HCT116 (cell line): ENCODE data around the gene MPV17L2. TPM values are rescaled to one million over a fixed set of nuclear protein-coding genes. Genes with fewer than 3 reads are reported as not detected.

Experiments used
- ATAC-seq: fragments of 200-7000 bp; cut with Tn5 transposase; 2 replicates; pipeline ENCODE4 v1.9.1; 2020; ENCODE audit warnings: mild to moderate bottlenecking, moderate library complexity
- BruUV-seq: library from RNA; stranded (reverse); fragments of 400-500 nt; replicated peaks from 2 replicates; lab custom pipeline; 2021; lab: Mats Ljungman, UMichigan
- CTCF ChIA-PET: fragments of 300-600 bp; sonication (Branson Sonifier 250); formaldehyde crosslinking; loops from one replicate; lab custom pipeline; 2021; ENCODE audit warnings: antibody characterized with exemption; lab: Charles Lee
- POLR2A ChIA-PET: fragments of 300-600, 350-600 bp; sonication (Branson Sonifier 250); formaldehyde crosslinking; loops from one replicate; lab custom pipeline; 2021; ENCODE audit warnings: antibody characterized with exemption; lab: Charles Lee
- RAD21 ChIA-PET, 2 experiments: fragments of 300-600 bp; sonication (Branson Sonifier 250); formaldehyde crosslinking; loops; one replicate each; lab custom pipeline; 2023; ENCODE audit warnings: low total read pairs in 2 of 2; ENCODE audit not compliant: uncharacterized antibody in 2 of 2, unreplicated experiment in 2 of 2, low non-redundant PET in 1 of 2; lab: Charles Lee
- DNase-seq: peaks from one replicate; pipeline ENCODE4 v3.0.0-alpha.2; 2010; ENCODE audit warnings: low read depth, low spot score
- H2AFZ ChIP-seq: fragments of 200-600 bp; shearing (Covaris generic), sonication (generic); 2 replicates; pipeline ENCODE4 v1.6.1; 2017; ENCODE audit warnings: low read depth, mixed run types, mixed read lengths, antibody characterized with exemption, low read length; ENCODE audit not compliant: poor library complexity, severe bottlenecking
- H3K27ac ChIP-seq: 2 replicates; pipeline ENCODE4 v1.5.1; 2012; ENCODE audit warnings: low read depth, low read length
- H3K27me3 ChIP-seq: fragments of 200-600 bp; sonication (generic); 2 replicates; pipeline ENCODE4 v1.6.1; 2016; ENCODE audit warnings: mixed run types, low read length, mixed read lengths; ENCODE audit not compliant: insufficient read depth
- H3K36me3 ChIP-seq, 2 experiments: fragments of 200-500 bp in 1 of 2; fragments of 200-600 bp in 1 of 2; sonication (Bioruptor generic) in 1 of 2; sonication (generic) in 1 of 2; 2 replicates each; pipeline versions ENCODE4 v1.5.1 to v1.6.1; 2014 to 2016; ENCODE audit warnings: low read length in 2 of 2, inconsistent platforms in 1 of 2, mixed read lengths in 1 of 2, mixed run types in 1 of 2; ENCODE audit not compliant: insufficient read depth in 2 of 2, control insufficient read depth in 1 of 2
- H3K4me1 ChIP-seq, 2 experiments: fragments of 200-600 bp in 1 of 2; sonication (generic) in 1 of 2; 2 replicates each; pipeline versions ENCODE4 v1.5.1 to v1.6.1; 2012 to 2017; ENCODE audit warnings: low read length in 2 of 2, inconsistent platforms in 1 of 2, mild to moderate bottlenecking in 1 of 2, mixed read lengths in 1 of 2, mixed run types in 1 of 2, moderate library complexity in 1 of 2; ENCODE audit not compliant: insufficient read depth in 2 of 2, control insufficient read depth in 1 of 2
- H3K4me2 ChIP-seq: fragments of 200-600 bp; sonication (generic); 2 replicates; pipeline ENCODE4 v1.6.1; 2017; ENCODE audit warnings: mixed run types, low read length, mixed read lengths
- H3K4me3 ChIP-seq, 2 experiments: fragments of 200-600 bp in 1 of 2; sonication (generic) in 1 of 2; replicated peaks in 1 of 2; 2 replicates each; pipeline ENCODE4 v1.5.1; 2011 to 2016; ENCODE audit warnings: low read length in 2 of 2, control low read depth in 1 of 2, low read depth in 1 of 2, mild to moderate bottlenecking in 1 of 2, mixed read lengths in 1 of 2, mixed run types in 1 of 2
- H3K79me2 ChIP-seq: fragments of 200-600 bp; sonication (generic); 2 replicates; pipeline ENCODE4 v1.6.1; 2017; ENCODE audit warnings: mild to moderate bottlenecking, mixed run types, low read length, moderate library complexity, mixed read lengths; ENCODE audit not compliant: insufficient read depth
- H3K9ac ChIP-seq: fragments of 200-600 bp; sonication (generic); 2 replicates; pipeline ENCODE4 v1.6.1; 2016; ENCODE audit warnings: low read length, mixed read lengths
- H3K9me2 ChIP-seq: fragments of 200-600 bp; sonication (generic), shearing (Covaris generic); 2 replicates; pipeline ENCODE4 v1.6.1; 2017; ENCODE audit warnings: mixed run types, mild to moderate bottlenecking, moderate library complexity; ENCODE audit not compliant: insufficient read depth
- H3K9me3 ChIP-seq, 2 experiments: fragments of 200-500 bp in 1 of 2; fragments of 200-600 bp in 1 of 2; sonication (Bioruptor generic) in 1 of 2; sonication (generic) in 1 of 2; 2 replicates each; pipeline ENCODE4 v1.6.1; 2014 to 2017; ENCODE audit warnings: low read length in 2 of 2, mixed read lengths in 2 of 2, inconsistent platforms in 1 of 2, low read depth in 1 of 2, mild to moderate bottlenecking in 1 of 2, mixed run types in 1 of 2, moderate library complexity in 1 of 2; ENCODE audit not compliant: control insufficient read depth in 1 of 2, insufficient read depth in 1 of 2
- H4K20me1 ChIP-seq: fragments of 200-600 bp; sonication (generic), shearing (Covaris generic); 2 replicates; pipeline ENCODE4 v1.6.1; 2017; ENCODE audit warnings: mixed run types, mild to moderate bottlenecking, moderate library complexity; ENCODE audit not compliant: insufficient read depth
- CBX3 ChIP-seq: IDR thresholded peaks from 2 replicates; pipeline ENCODE4 v1.6.1; 2012; ENCODE audit warnings: low read depth
- CEBPB ChIP-seq: IDR thresholded peaks from 2 replicates; pipeline ENCODE4 v1.6.1; 2012; ENCODE audit warnings: low read depth
- ELF1 ChIP-seq: IDR thresholded peaks from 2 replicates; pipeline ENCODE4 v1.6.1; 2012; ENCODE audit warnings: low read depth, borderline replicate concordance
- EZH2 ChIP-seq: fragments of 200-600 bp; sonication (generic); IDR thresholded peaks from 2 replicates; pipeline ENCODE4 v1.6.1; 2017; ENCODE audit warnings: antibody characterized with exemption, mixed run types
- EZH2phosphoT487 ChIP-seq: fragments of 200-600 bp; IDR thresholded peaks from 2 replicates; pipeline ENCODE4 v1.6.1; 2018; ENCODE audit warnings: antibody characterized with exemption, borderline replicate concordance
- FOSL1 ChIP-seq: IDR thresholded peaks from 2 replicates; pipeline ENCODE4 v1.6.1; 2012; ENCODE audit warnings: low read depth
- MAX ChIP-seq: IDR thresholded peaks from 2 replicates; pipeline ENCODE4 v1.6.1; 2012
- POLR2A ChIP-seq: IDR thresholded peaks from 2 replicates; pipeline ENCODE4 v1.7.0; 2011; ENCODE audit warnings: borderline replicate concordance; ENCODE audit not compliant: insufficient read depth, insufficient read length; ENCODE audit errors: extremely low read depth
- RAD21 ChIP-seq: IDR thresholded peaks from 2 replicates; pipeline ENCODE4 v1.6.1; 2012; ENCODE audit warnings: low read depth, mild to moderate bottlenecking
- SIN3A ChIP-seq: IDR thresholded peaks from 2 replicates; pipeline ENCODE4 v1.6.1; 2012; ENCODE audit warnings: low read depth
- SP1 ChIP-seq: IDR thresholded peaks from 2 replicates; pipeline ENCODE4 v1.6.1; 2012; ENCODE audit warnings: low read depth
- SRF ChIP-seq: IDR thresholded peaks from 2 replicates; pipeline ENCODE4 v1.6.1; 2012; ENCODE audit warnings: low read depth
- TCF7L2 ChIP-seq: IDR thresholded peaks from 2 replicates; pipeline ENCODE4 v1.7.0; 2011; ENCODE audit warnings: borderline replicate concordance, inconsistent platforms; ENCODE audit not compliant: insufficient read depth, insufficient read length; ENCODE audit errors: extremely low read depth
- YY1 ChIP-seq: IDR thresholded peaks from 2 replicates; pipeline ENCODE4 v1.6.1; 2011; ENCODE audit warnings: low read length, low read depth, moderate library complexity, mild to moderate bottlenecking; ENCODE audit not compliant: insufficient replicate concordance; ENCODE audit errors: extremely low read depth
- ZBTB33 ChIP-seq: IDR thresholded peaks from 2 replicates; pipeline ENCODE4 v1.6.1; 2011; ENCODE audit warnings: mild to moderate bottlenecking, low read length, moderate library complexity; ENCODE audit not compliant: insufficient replicate concordance; ENCODE audit errors: extremely low read depth
- ZFX ChIP-seq: fragments of 450-650 bp; IDR thresholded peaks from 2 replicates; pipeline ENCODE4 v1.6.1; 2017
- ZNF274 ChIP-seq: fragments of 200-500 bp; sonication (Bioruptor generic); IDR thresholded peaks from 2 replicates; pipeline ENCODE4 v1.6.1; 2014; ENCODE audit warnings: mild to moderate bottlenecking, low read depth, low read length, inconsistent platforms
- intact Hi-C: fragments of 100-400 bp; cut with micrococcal nuclease; formaldehyde crosslinking; loops from 2 replicates; pipeline ENCODE4 v1.10.0; 2022
- total RNA-seq: library from RNA; stranded (reverse); gene quantifications from one replicate; pipeline ENCODE4 v1.2.1, GENCODE V29; 2021; ENCODE audit not compliant: unreplicated experiment

MPV17L2 gene
- total RNA-seq, 1 experiment from 2014 or later = 18.7 TPM

DNA sequence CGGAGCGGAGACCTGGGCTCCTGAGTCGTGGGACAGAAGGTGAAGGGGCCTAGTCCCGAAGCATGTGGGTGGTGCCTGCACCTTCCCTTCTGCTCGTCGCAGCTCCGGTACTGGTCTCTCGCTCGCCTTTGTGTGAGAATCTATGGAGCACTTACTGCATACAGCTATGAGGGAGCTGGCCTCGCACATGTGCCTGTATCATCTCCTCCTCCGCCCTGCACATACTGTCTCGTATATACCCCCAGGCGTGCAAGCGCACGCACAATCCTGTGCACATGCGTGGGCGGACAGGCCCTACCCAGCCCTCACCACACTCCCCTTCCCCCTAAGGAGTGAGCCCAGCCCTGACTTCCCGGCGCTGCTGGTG is 31.4 kb upstream of the MPV17L2 start:
- Histone ChIP-seq H2AFZ (no peak overlapping the region), H3K27me3 (no peaks in the 10 kb centered on the region), H3K4me2 (peak overlapping the region; percentile 39), H3K4me3 (no peak overlapping the region), H3K9ac (peak overlapping the region; percentile 14; the same call in 1 of the 2 replicates), H3K9me3 (no peaks in the 10 kb centered on the region), H3K27ac (peak overlapping the region; percentile 7; the same call in 1 of the 2 replicates), H3K36me3 (peaks cover 17 to 25% of the 10 kb centered on the region in 2 experiments; a peak in 3 of 4 replicates), H3K4me1 (peaks cover 24 to 30% of the 10 kb centered on the region in 2 experiments), H4K20me1 (no peaks in the 10 kb centered on the region), H3K79me2 (peaks cover 7% of the 10 kb centered on the region; the same call in 1 of the 2 replicates), H3K9me2 (no peaks in the 10 kb centered on the region)
- TF ChIP-seq POLR2A = no peak
- TF ChIP-seq CEBPB = no peak
- no peak for TF ChIP-seq ZBTB33
- no peak for TF ChIP-seq TCF7L2
- no peak for TF ChIP-seq CBX3
- no peak for TF ChIP-seq EZH2phosphoT487
- TF ChIP-seq EZH2 = no peak
- intact Hi-C loops = no loop called here
- ChIA-PET RAD21 (no interaction called here), POLR2A (no interaction called here), CTCF (interaction anchor here (1.3 kb wide), 1 partner anchor 22 kb away, joined by 3 read pairs; no protein-coding TSS in a partner anchor)
- DNase-seq = no peak
- peak; percentile 11; the same call in 1 of the 2 replicates for ATAC-seq
- no TSS peak for BruUV-seq

DNA sequence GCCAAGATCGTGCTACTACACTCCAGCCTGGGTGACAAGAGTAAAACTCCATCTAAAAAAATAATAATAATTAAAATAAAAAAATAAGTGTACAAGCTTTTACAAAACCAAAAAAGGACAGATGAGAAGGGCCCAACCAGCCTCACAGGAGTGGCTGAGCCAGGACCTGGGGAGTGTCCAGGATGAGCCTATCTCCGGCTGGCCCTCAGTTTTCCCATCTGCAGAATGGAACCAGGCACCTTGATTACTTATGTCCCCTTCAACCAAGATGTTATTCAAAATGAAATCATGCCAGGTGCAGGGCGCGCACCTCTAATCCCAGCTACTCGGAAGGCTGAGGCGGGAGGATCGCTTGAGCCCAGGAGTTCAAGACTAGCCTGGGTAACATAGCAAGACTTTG is 28.9 kb upstream of the MPV17L2 start:
- CTCF ChIA-PET = interaction anchor here (1.1 to 1.4 kb wide), 2 partner anchors 51 to 91 kb away, joined by 3 read pairs; a partner anchor contains a TSS
- no peak overlapping the region for H3K9ac ChIP-seq
- peaks cover 3% of the 10 kb centered on the region; the same call in 1 of the 2 replicates for H3K79me2 ChIP-seq
- no peaks in the 10 kb centered on the region for H3K27me3 ChIP-seq
- H2AFZ ChIP-seq = no peak overlapping the region
- POLR2A ChIA-PET = no interaction called here
- DNase-seq (no peak), ATAC-seq (no peak)
- peaks cover 25 to 34% of the 10 kb centered on the region in 2 experiments; a peak in 3 of 4 replicates for H3K36me3 ChIP-seq
- H3K9me2 ChIP-seq = no peaks in the 10 kb centered on the region
- H3K27ac ChIP-seq = no peak overlapping the region
- H4K20me1 ChIP-seq = no peaks in the 10 kb centered on the region
- no peaks in the 10 kb centered on the region for H3K9me3 ChIP-seq
- H3K4me1 ChIP-seq = peaks cover 5 to 18% of the 10 kb centered on the region in 2 experiments; a peak in 3 of 4 replicates
- no TSS peak for BruUV-seq
- TF ChIP-seq MAX = no peak
- no peak for TF ChIP-seq SP1
- TF ChIP-seq SIN3A = no peak
- TF ChIP-seq TCF7L2 = no peak
- TF ChIP-seq POLR2A = no peak
- no peak for TF ChIP-seq SRF
- no peak for TF ChIP-seq RAD21
- no peak for TF ChIP-seq ZNF274
- no peak for TF ChIP-seq FOSL1
- no peak for TF ChIP-seq CEBPB
- no peak for TF ChIP-seq ELF1
- no peak for TF ChIP-seq ZFX
- no peak for TF ChIP-seq EZH2
- TF ChIP-seq YY1 = no peak
- no peak overlapping the region for H3K4me2 ChIP-seq
- RAD21 ChIA-PET = no interaction called here
- intact Hi-C loops = no loop called here
- H3K4me3 ChIP-seq = no peak overlapping the region
